SK-N-SH treated with all-trans-retinoic acid at 6 μM for 48 hours (cell line): ENCODE data around the gene AHRR.
A peak's percentile ranks its signal among the peaks of the same experiment; 100 is the strongest.

Source experiments
- ATAC-seq: fragments of 200-7000 bp; cut with Tn5 transposase; 3 replicates; pipeline ENCODE4 v1.9.1; 2020; ENCODE audit warnings: mild to moderate bottlenecking, moderate library complexity
- ARNTL ChIP-seq: fragments of 450-650 bp; formaldehyde crosslinking; IDR thresholded peaks from 2 replicates; pipeline ENCODE4 v1.5.0; 2020; ENCODE audit warnings: low read depth, mild to moderate bottlenecking, moderate library complexity, borderline replicate concordance
- CSDC2 ChIP-seq: fragments of 250-450 bp; sonication (Bioruptor Pico); IDR thresholded peaks from 2 replicates; pipeline ENCODE4 v1.5.0; 2020; ENCODE audit warnings: mild to moderate bottlenecking, moderate library complexity
- GLIS3 ChIP-seq: fragments of 250-450 bp; sonication (Bioruptor Pico); IDR thresholded peaks from 2 replicates; pipeline ENCODE4 v1.5.0; 2020; ENCODE audit warnings: mild to moderate bottlenecking, moderate library complexity
- ISL1 ChIP-seq: fragments of 250-450 bp; sonication (Bioruptor Pico); IDR thresholded peaks from 2 replicates; pipeline ENCODE4 v2.1.2; 2022; ENCODE audit warnings: mild to moderate bottlenecking, moderate library complexity
- OSR1 ChIP-seq: fragments of 250-450 bp; sonication (Bioruptor Pico); IDR thresholded peaks from 2 replicates; pipeline ENCODE4 v1.8.0; 2022; ENCODE audit warnings: moderate library complexity, mild to moderate bottlenecking, inconsistent platforms
- PATZ1 ChIP-seq: fragments of 250-450 bp; sonication (Bioruptor Pico); IDR thresholded peaks from 2 replicates; pipeline ENCODE4 v1.8.0; 2020; ENCODE audit warnings: mild to moderate bottlenecking, moderate library complexity, borderline replicate concordance
- PPARA ChIP-seq: fragments of 250-450 bp; sonication (Bioruptor Pico); IDR thresholded peaks from 2 replicates; pipeline ENCODE4 v1.5.0; 2020; ENCODE audit warnings: mild to moderate bottlenecking, borderline replicate concordance
- RARB ChIP-seq: fragments of 250-450 bp; sonication (Bioruptor Pico); IDR thresholded peaks from 2 replicates; pipeline ENCODE4 v1.8.0; 2021; ENCODE audit warnings: mild to moderate bottlenecking, moderate library complexity
- SNAI2 ChIP-seq: fragments of 250-450 bp; sonication (Bioruptor Pico); IDR thresholded peaks from 2 replicates; pipeline ENCODE4 v1.5.0; 2020; ENCODE audit warnings: mild to moderate bottlenecking, moderate library complexity
- TOX ChIP-seq: fragments of 250-450 bp; sonication (Bioruptor Pico); IDR thresholded peaks from 2 replicates; pipeline ENCODE4 v1.8.0; 2021; ENCODE audit warnings: mild to moderate bottlenecking, moderate library complexity, borderline replicate concordance
- ZC3H10 ChIP-seq: fragments of 250-450 bp; sonication (Bioruptor Pico); IDR thresholded peaks from 2 replicates; pipeline ENCODE4 v1.5.1; 2021; ENCODE audit warnings: mild to moderate bottlenecking, moderate library complexity
- ZFP3 ChIP-seq: fragments of 250-450 bp; sonication (Bioruptor Pico); IDR thresholded peaks from 2 replicates; pipeline ENCODE4 v1.5.0; 2020; ENCODE audit warnings: mild to moderate bottlenecking, moderate library complexity
- ZFP30 ChIP-seq: fragments of 450-650 bp; formaldehyde crosslinking; IDR thresholded peaks from 2 replicates; pipeline ENCODE4 v1.5.0; 2022; ENCODE audit warnings: mild to moderate bottlenecking, moderate library complexity
- ZNF70 ChIP-seq: fragments of 450-650 bp; formaldehyde crosslinking; IDR thresholded peaks from 2 replicates; pipeline ENCODE4 v1.5.0; 2020; ENCODE audit warnings: mild to moderate bottlenecking, moderate library complexity
- ZNF8 ChIP-seq: fragments of 450-650 bp; formaldehyde crosslinking; IDR thresholded peaks from 2 replicates; pipeline ENCODE4 v1.5.0; 2020; ENCODE audit warnings: mild to moderate bottlenecking, moderate library complexity
- TF ChIP-seq, protein P1 (sequence below): fragments of 250-450 bp; sonication (Bioruptor Pico); IDR thresholded peaks from 2 replicates; pipeline ENCODE4 v1.5.1; 2021; ENCODE audit warnings: mild to moderate bottlenecking, moderate library complexity
- TF ChIP-seq, protein P2 (sequence below): fragments of 250-450 bp; sonication (Bioruptor Pico); IDR thresholded peaks from 2 replicates; pipeline ENCODE4 v1.5.0; 2020; ENCODE audit warnings: mild to moderate bottlenecking, moderate library complexity

The AHRR gene

GRCh38 chr5:315488-316209, 5.9 kb upstream of the AHRR start (continued):
- TF ChIP-seq PATZ1 (CRISPR knock-in tag): no peak
- no peak for TF ChIP-seq CSDC2 (CRISPR knock-in tag)

GRCh38 chr5:316210-317085, 5.1 kb upstream of the AHRR start:
- ATAC-seq: no peak
- no peak for TF ChIP-seq RARB
- no peak for TF ChIP-seq SNAI2 (CRISPR knock-in tag)
- no peak for TF ChIP-seq ISL1
- TF ChIP-seq PPARA (CRISPR knock-in tag): no peak
- no peak for TF ChIP-seq ZNF70 (CRISPR knock-in tag)
- no peak for TF ChIP-seq GLIS3
- TF ChIP-seq, all 23 proteins: peak for 0

GRCh38 chr5:317086-317811, 4.3 kb upstream of the AHRR start:
- ATAC-seq: peak; percentile 65
- TF ChIP-seq, protein P1, sequence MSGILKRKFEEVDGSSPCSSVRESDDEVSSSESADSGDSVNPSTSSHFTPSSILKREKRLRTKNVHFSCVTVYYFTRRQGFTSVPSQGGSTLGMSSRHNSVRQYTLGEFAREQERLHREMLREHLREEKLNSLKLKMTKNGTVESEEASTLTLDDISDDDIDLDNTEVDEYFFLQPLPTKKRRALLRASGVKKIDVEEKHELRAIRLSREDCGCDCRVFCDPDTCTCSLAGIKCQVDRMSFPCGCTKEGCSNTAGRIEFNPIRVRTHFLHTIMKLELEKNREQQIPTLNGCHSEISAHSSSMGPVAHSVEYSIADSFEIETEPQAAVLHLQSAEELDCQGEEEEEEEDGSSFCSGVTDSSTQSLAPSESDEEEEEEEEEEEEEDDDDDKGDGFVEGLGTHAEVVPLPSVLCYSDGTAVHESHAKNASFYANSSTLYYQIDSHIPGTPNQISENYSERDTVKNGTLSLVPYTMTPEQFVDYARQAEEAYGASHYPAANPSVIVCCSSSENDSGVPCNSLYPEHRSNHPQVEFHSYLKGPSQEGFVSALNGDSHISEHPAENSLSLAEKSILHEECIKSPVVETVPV (CRISPR knock-in tag): no peak
- TF ChIP-seq ZNF8 (CRISPR knock-in tag) (no peak), SNAI2 (CRISPR knock-in tag) (no peak), ZC3H10 (CRISPR knock-in tag) (no peak), PPARA (CRISPR knock-in tag) (no peak), ZFP3 (CRISPR knock-in tag) (no peak), ARNTL (CRISPR knock-in tag) (no peak), ZFP30 (CRISPR knock-in tag) (no peak)
- TF ChIP-seq, protein P2, sequence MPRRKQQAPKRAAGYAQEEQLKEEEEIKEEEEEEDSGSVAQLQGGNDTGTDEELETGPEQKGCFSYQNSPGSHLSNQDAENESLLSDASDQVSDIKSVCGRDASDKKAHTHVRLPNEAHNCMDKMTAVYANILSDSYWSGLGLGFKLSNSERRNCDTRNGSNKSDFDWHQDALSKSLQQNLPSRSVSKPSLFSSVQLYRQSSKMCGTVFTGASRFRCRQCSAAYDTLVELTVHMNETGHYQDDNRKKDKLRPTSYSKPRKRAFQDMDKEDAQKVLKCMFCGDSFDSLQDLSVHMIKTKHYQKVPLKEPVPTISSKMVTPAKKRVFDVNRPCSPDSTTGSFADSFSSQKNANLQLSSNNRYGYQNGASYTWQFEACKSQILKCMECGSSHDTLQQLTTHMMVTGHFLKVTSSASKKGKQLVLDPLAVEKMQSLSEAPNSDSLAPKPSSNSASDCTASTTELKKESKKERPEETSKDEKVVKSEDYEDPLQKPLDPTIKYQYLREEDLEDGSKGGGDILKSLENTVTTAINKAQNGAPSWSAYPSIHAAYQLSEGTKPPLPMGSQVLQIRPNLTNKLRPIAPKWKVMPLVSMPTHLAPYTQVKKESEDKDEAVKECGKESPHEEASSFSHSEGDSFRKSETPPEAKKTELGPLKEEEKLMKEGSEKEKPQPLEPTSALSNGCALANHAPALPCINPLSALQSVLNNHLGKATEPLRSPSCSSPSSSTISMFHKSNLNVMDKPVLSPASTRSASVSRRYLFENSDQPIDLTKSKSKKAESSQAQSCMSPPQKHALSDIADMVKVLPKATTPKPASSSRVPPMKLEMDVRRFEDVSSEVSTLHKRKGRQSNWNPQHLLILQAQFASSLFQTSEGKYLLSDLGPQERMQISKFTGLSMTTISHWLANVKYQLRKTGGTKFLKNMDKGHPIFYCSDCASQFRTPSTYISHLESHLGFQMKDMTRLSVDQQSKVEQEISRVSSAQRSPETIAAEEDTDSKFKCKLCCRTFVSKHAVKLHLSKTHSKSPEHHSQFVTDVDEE (CRISPR knock-in tag): no peak

DNA sequence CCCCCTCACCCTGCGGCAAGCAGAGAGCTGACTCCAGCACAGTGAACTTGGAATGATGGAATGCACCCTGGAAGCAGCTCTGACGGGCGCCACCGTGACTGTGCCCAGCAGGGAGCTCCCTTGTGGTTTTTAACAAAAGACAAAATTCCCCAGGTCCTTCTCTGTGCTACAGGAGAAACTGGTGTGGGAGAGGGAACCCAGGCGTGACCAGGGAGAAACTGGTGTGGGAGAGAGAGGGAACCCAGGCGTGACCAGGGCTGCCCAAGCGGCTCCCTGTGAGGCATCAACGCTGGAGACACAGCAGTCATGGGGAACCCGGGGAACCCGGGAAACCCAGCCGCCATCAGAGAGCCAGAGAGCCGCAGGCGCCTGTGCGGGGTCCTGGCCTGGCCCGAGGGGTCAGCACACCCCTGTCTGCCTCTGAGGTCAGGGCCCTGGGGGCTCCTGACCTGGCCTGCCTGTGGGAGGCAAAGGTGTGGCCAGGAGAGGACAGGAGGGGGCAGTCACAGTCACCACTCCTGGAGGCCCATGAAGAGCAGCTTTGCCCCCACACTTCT, 3.1 kb upstream of the AHRR start:
- peak; percentile 33 for ATAC-seq
- TF ChIP-seq ARNTL (CRISPR knock-in tag) (no peak), RARB (no peak), PATZ1 (CRISPR knock-in tag) (no peak), OSR1 (no peak), GLIS3 (no peak), ZNF70 (CRISPR knock-in tag) (no peak), ZFP3 (CRISPR knock-in tag) (no peak), TOX (CRISPR knock-in tag) (no peak)
- TF ChIP-seq, protein P1 (CRISPR knock-in tag): no peak
